CD4-positive, alpha-beta T cell (primary cell): Measurements from ENCODE around the gene POLRMT. TPM values are rescaled to one million over a fixed set of nuclear protein-coding genes. Genes with fewer than 3 reads are reported as not detected.

Experiments used
- ATAC-seq: fragments of 200-7000 bp; cut with Tn5 transposase; one replicate; pipeline ENCODE4 v1.10.0; 2022; ENCODE audit warnings: mild to moderate bottlenecking; ENCODE audit not compliant: poor library complexity
- CTCF ChIA-PET: fragments of 350-600 bp; sonication (Branson Sonifier 250); formaldehyde crosslinking; loops from one replicate; lab custom pipeline; 2021; ENCODE audit warnings: antibody characterized with exemption, inconsistent platforms; lab: Charles Lee
- POLR2A ChIA-PET: fragments of 350-600 bp; sonication (Branson Sonifier 250); formaldehyde crosslinking; loops from one replicate; lab custom pipeline; 2021; ENCODE audit warnings: antibody characterized with exemption, inconsistent platforms; lab: Charles Lee
- DNase-seq, 14 experiments: peaks; one replicate each; pipeline ENCODE4 v3.0.0-alpha.2; 2013 to 2020; ENCODE audit warnings: mixed read lengths in 2 of 14
- H3K27ac ChIP-seq, 2 donors: one replicate each; pipeline versions ENCODE4 v1.5.1 to v1.7.0; 2013; ENCODE audit warnings: low read length in 2 of 2, low read depth in 1 of 2, mild to moderate bottlenecking in 1 of 2
- H3K27me3 ChIP-seq, 2 experiments: 1 replicate in 1 of 2; 2 replicates in 1 of 2; pipeline versions ENCODE4 v1.6.1 to v1.7.0; 2013; ENCODE audit warnings: low read length in 2 of 2, control low read depth in 1 of 2, mild to moderate bottlenecking in 1 of 2, moderate library complexity in 1 of 2; ENCODE audit not compliant: insufficient read depth in 2 of 2, control insufficient read depth in 1 of 2
- H3K36me3 ChIP-seq: one replicate; pipeline ENCODE4 v1.6.1; 2013; ENCODE audit warnings: low read length, control low read depth; ENCODE audit not compliant: insufficient read depth
- H3K4me1 ChIP-seq: one replicate; pipeline ENCODE4 v1.6.1; 2013; ENCODE audit warnings: low read length, control low read depth; ENCODE audit not compliant: insufficient read depth
- H3K4me3 ChIP-seq: one replicate; pipeline ENCODE4 v1.5.1; 2013; ENCODE audit warnings: mild to moderate bottlenecking, low read length, moderate library complexity
- H3K9me3 ChIP-seq, 2 experiments: 1 replicate in 1 of 2; 2 replicates in 1 of 2; pipeline versions ENCODE4 v1.6.1 to v1.7.0; 2013; ENCODE audit warnings: low read length in 2 of 2, mild to moderate bottlenecking in 2 of 2, control low read depth in 1 of 2, moderate library complexity in 1 of 2; ENCODE audit not compliant: control insufficient read depth in 1 of 2, insufficient read depth in 1 of 2
- H3K27ac Mint-ChIP-seq: one replicate; pipeline ENCODE4 v1.8.0; 2020; ENCODE audit warnings: mixed read lengths
- H3K27me3 Mint-ChIP-seq: one replicate; pipeline ENCODE4 v1.8.0; 2021; ENCODE audit warnings: mixed read lengths
- H3K36me3 Mint-ChIP-seq: one replicate; pipeline ENCODE4 v1.8.0; 2021; ENCODE audit warnings: low read depth, mixed read lengths
- H3K4me1 Mint-ChIP-seq: one replicate; pipeline ENCODE4 v1.8.0; 2021; ENCODE audit warnings: low read depth, mixed read lengths
- H3K4me3 Mint-ChIP-seq: one replicate; pipeline ENCODE4 v1.8.0; 2020; ENCODE audit warnings: mild to moderate bottlenecking, mixed read lengths
- H3K9me3 Mint-ChIP-seq: one replicate; pipeline ENCODE4 v1.8.0; 2020; ENCODE audit warnings: mixed read lengths
- intact Hi-C, 2 experiments: fragments of 100-400 bp; cut with DNase I in 1 of 2; cut with micrococcal nuclease in 1 of 2; formaldehyde crosslinking; loops; one replicate each; pipeline versions ENCODE4 v1.15.1 to v1.9.0; 2023 to 2025; cut with DNase I, micrococcal nuclease
- total RNA-seq, 174 experiments: library from RNA in 2 of 174; stranded (reverse) in 2 of 174; gene quantifications; one replicate each; pipeline ENCODE4 v1.2.3 and lab custom pipeline; 2021 to 2026
- TF ChIP-seq, protein P1 (sequence below): fragments of 200-600 bp; IDR thresholded peaks from one replicate; pipeline ENCODE4 v1.8.0; 2022; ENCODE audit warnings: antibody characterized with exemption, mild to moderate bottlenecking

The POLRMT gene
- total RNA-seq, 2 experiments from 2014 or later = 54.4 to 56.2 TPM

DNA sequence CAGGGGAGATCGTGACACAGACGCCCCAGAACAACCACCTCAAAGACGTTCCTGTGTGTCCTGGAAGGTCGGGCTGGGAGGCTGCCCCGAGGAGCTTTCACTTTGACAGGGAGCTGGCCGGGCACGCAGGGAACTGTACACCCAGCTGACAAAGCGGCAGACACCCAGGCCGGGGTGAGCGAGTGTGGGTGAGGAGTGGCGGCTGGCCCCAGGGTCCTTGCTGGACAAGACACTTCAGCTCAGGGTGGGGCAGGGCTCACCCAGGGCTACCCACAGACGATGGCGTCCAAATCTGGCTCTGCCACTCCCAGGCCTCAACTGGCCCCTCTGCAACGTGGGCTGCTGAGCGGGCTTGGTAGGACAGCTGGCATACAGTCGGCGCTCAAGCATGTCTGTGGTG lies 8.4 kb upstream of the POLRMT start:
- ChIA-PET CTCF (interaction anchor here (1.6 to 2.4 kb wide), 2 partner anchors 18 to 57 kb away, joined by 3 to 6 read pairs; no protein-coding TSS in a partner anchor), POLR2A (interaction anchor here (0.7 kb wide), 1 partner anchor 19 kb away, joined by 3 read pairs; no protein-coding TSS in a partner anchor)
- H3K36me3 Mint-ChIP-seq = peaks cover 19% of the 10 kb centered on the region
- peak in 1 of 14 experiments; percentile 11 for DNase-seq
- peaks cover 6% of the 10 kb centered on the region for H3K4me1 Mint-ChIP-seq
- Histone ChIP-seq H3K4me3 (no peak overlapping the region), H3K9me3 (no peaks in the 10 kb centered on the region), H3K36me3 (peaks cover 3% of the 10 kb centered on the region), H3K27me3 (no peaks in the 10 kb centered on the region), H3K4me1 (peaks cover 25% of the 10 kb centered on the region), H3K27ac (no peak overlapping the region)
- no peaks in the 10 kb centered on the region for H3K9me3 Mint-ChIP-seq
- intact Hi-C loops = no loop called here
- ATAC-seq = no peak
- no peak overlapping the region for H3K4me3 Mint-ChIP-seq
- TF ChIP-seq, protein P1, sequence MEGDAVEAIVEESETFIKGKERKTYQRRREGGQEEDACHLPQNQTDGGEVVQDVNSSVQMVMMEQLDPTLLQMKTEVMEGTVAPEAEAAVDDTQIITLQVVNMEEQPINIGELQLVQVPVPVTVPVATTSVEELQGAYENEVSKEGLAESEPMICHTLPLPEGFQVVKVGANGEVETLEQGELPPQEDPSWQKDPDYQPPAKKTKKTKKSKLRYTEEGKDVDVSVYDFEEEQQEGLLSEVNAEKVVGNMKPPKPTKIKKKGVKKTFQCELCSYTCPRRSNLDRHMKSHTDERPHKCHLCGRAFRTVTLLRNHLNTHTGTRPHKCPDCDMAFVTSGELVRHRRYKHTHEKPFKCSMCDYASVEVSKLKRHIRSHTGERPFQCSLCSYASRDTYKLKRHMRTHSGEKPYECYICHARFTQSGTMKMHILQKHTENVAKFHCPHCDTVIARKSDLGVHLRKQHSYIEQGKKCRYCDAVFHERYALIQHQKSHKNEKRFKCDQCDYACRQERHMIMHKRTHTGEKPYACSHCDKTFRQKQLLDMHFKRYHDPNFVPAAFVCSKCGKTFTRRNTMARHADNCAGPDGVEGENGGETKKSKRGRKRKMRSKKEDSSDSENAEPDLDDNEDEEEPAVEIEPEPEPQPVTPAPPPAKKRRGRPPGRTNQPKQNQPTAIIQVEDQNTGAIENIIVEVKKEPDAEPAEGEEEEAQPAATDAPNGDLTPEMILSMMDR = no peak
- no peaks in the 10 kb centered on the region for H3K27me3 Mint-ChIP-seq
- H3K27ac Mint-ChIP-seq = peak overlapping the region; percentile 68

DNA sequence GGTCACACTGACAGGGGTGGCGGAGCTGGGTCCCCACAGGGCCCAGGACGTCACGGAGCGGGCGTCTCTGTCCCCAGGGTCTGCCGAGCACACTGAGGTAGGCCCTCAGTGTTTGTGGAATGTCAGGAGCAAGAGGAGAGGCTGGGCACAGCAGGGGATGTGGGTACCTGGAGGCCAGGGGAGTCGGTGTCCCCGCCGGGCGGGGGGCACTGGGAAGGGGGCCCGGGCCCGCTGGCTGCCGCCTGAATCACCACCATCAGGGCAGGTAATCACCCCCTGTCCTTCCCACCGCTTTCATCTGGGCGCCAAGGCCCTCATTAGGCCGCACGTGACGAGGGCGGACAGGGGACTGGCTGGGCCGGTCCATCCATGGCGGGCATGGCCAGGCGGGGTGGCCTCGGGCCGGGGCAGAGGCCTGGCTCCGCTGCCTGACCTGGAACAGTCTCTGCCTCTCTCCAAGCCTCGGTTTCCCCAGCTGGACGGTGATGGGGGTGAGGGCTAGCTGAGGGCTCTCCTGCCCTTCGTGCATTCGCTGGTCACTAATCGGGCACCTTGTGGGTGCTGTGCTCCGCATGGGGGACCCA lies 7.4 kb upstream of the POLRMT start:
- TF ChIP-seq, protein P1 = no peak
- ChIA-PET CTCF (interaction anchor here (2.4 kb wide), 1 partner anchor 19 kb away, joined by 6 read pairs; no protein-coding TSS in a partner anchor), POLR2A (interaction anchor here (1.7 kb wide), 1 partner anchor 20 kb away, joined by 7 read pairs; no protein-coding TSS in a partner anchor)
- Mint-ChIP-seq H3K4me3 (no peak overlapping the region), H3K9me3 (no peaks in the 10 kb centered on the region), H3K27ac (peak overlapping the region; percentile 68), H3K27me3 (no peaks in the 10 kb centered on the region), H3K4me1 (peaks cover 6% of the 10 kb centered on the region), H3K36me3 (peaks cover 14% of the 10 kb centered on the region)
- no peak for ATAC-seq
- Histone ChIP-seq H3K27me3 (no peaks in the 10 kb centered on the region), H3K27ac (no peak overlapping the region), H3K4me3 (no peak overlapping the region), H3K4me1 (peaks cover 25% of the 10 kb centered on the region), H3K9me3 (no peaks in the 10 kb centered on the region), H3K36me3 (no peaks in the 10 kb centered on the region)
- DNase-seq = peak in 1 of 14 experiments; percentile 12
- intact Hi-C loops = loop anchor here in 1 of 2 experiments (1.0 kb wide), 1 partner anchor 40 kb away; no protein-coding TSS in a partner anchor

DNA sequence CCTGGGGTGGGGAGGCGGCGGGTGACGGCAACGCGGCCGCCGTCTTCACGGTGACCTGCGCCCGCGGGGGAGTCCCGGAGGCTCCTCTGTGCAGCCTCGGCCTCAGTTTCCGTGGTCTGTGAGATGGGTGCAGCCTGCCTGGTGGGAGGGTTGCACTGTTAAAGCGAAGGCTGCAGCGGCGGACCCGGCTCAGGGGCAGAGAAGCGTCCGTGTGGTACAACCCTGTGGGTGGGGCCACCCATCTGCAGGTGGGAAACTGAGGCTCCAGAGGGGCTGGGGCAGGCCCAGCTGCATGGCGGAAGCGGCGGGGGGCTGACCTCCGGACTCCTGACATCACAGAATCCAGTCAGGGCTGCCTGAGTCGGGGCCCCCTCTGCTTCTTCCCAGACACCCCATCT lies 6.8 kb upstream of the POLRMT start:
- ATAC-seq (no peak), DNase-seq (peak in 1 of 14 experiments; percentile 15)
- peaks cover 9% of the 10 kb centered on the region for H3K36me3 Mint-ChIP-seq
- H3K9me3 Mint-ChIP-seq = no peaks in the 10 kb centered on the region
- Histone ChIP-seq H3K9me3 (no peaks in the 10 kb centered on the region), H3K27me3 (no peaks in the 10 kb centered on the region), H3K36me3 (no peaks in the 10 kb centered on the region), H3K27ac (no peak overlapping the region), H3K4me1 (peaks cover 25% of the 10 kb centered on the region), H3K4me3 (peak overlapping the region; percentile 11)
- TF ChIP-seq, protein P1 = no peak
- H3K27ac Mint-ChIP-seq = no peak overlapping the region
- H3K4me3 Mint-ChIP-seq = no peak overlapping the region
- H3K4me1 Mint-ChIP-seq = peaks cover 6% of the 10 kb centered on the region
- POLR2A ChIA-PET = interaction anchor here (1.7 kb wide), 1 partner anchor 20 kb away, joined by 7 read pairs; no protein-coding TSS in a partner anchor
- H3K27me3 Mint-ChIP-seq = no peaks in the 10 kb centered on the region
- CTCF ChIA-PET = interaction anchor here (2.4 kb wide), 1 partner anchor 20 kb away, joined by 6 read pairs; no protein-coding TSS in a partner anchor
- intact Hi-C loops = loop anchor here in 1 of 2 experiments (1.0 kb wide), 1 partner anchor 40 kb away; no protein-coding TSS in a partner anchor
